Loucy (cell line): ENCODE measurements around the gene STUB1.

ENCODE experiments used
- H2AFZ ChIP-seq: fragments of 200-600 bp; sonication (generic); 2 replicates; pipeline ENCODE4 v1.6.0; 2016; ENCODE audit warnings: antibody characterized with exemption, mild to moderate bottlenecking, low read length, moderate library complexity
- H3F3A ChIP-seq: fragments of 200-600 bp; 2 replicates; pipeline ENCODE4 v1.6.0; 2016; ENCODE audit warnings: antibody characterized with exemption, low read depth, mild to moderate bottlenecking
- H3K27me3 ChIP-seq: fragments of 200-600 bp; sonication (generic); 2 replicates; pipeline ENCODE4 v1.6.1; 2014; ENCODE audit warnings: low read length, mild to moderate bottlenecking; ENCODE audit not compliant: insufficient read depth, poor library complexity, severe bottlenecking
- H3K36me3 ChIP-seq: fragments of 200-600 bp; sonication (generic); 2 replicates; pipeline ENCODE4 v1.6.1; 2016; ENCODE audit warnings: low read length; ENCODE audit not compliant: insufficient read depth
- H3K4me1 ChIP-seq: fragments of 200-600 bp; sonication (generic); 2 replicates; pipeline ENCODE4 v1.5.1; 2014; ENCODE audit warnings: low read length, mild to moderate bottlenecking; ENCODE audit not compliant: insufficient read depth, poor library complexity, severe bottlenecking
- H3K4me2 ChIP-seq: fragments of 200-600 bp; sonication (generic); 2 replicates; pipeline ENCODE4 v1.6.0; 2014; ENCODE audit warnings: antibody characterized with exemption, low read length, low read depth, mild to moderate bottlenecking; ENCODE audit not compliant: poor library complexity, severe bottlenecking
- H3K4me3 ChIP-seq: fragments of 200-600 bp; sonication (generic); 2 replicates; pipeline ENCODE4 v1.5.1; 2014; ENCODE audit warnings: low read length, mild to moderate bottlenecking, mixed read lengths; ENCODE audit not compliant: poor library complexity, severe bottlenecking
- H3K79me2 ChIP-seq: fragments of 200-600 bp; sonication (generic); 2 replicates; pipeline ENCODE4 v1.6.1; 2014; ENCODE audit warnings: low read length; ENCODE audit not compliant: insufficient read depth
- H3K9ac ChIP-seq: fragments of 200-600 bp; sonication (generic); 2 replicates; pipeline ENCODE4 v1.6.0; 2014; ENCODE audit warnings: mild to moderate bottlenecking, low read depth, low read length, moderate library complexity; ENCODE audit not compliant: poor library complexity, severe bottlenecking
- H3K9me2 ChIP-seq: fragments of 200-600 bp; sonication (generic); replicated peaks from 2 replicates; pipeline ENCODE4 v1.6.1; 2016; ENCODE audit warnings: low read depth, low read length, mixed read lengths
- H3K9me3 ChIP-seq: fragments of 200-600 bp; sonication (generic); 2 replicates; pipeline ENCODE4 v1.6.1; 2014; ENCODE audit warnings: mild to moderate bottlenecking, antibody characterized with exemption, low read length, low read depth; ENCODE audit not compliant: insufficient read depth
- H4K20me1 ChIP-seq: fragments of 200-600 bp; sonication (generic); 2 replicates; pipeline ENCODE4 v1.6.0; 2014; ENCODE audit warnings: antibody characterized with exemption, low read length, mild to moderate bottlenecking; ENCODE audit not compliant: insufficient read depth, poor library complexity, severe bottlenecking
- EZH2phosphoT487 ChIP-seq: fragments of 200-600 bp; IDR thresholded peaks from 2 replicates; pipeline ENCODE4 v1.6.1; 2018; ENCODE audit warnings: antibody characterized with exemption, mild to moderate bottlenecking, moderate library complexity, borderline replicate concordance
- TF ChIP-seq, protein P1 (sequence below): fragments of 200-600 bp; sonication (generic); conservative IDR thresholded peaks from 2 replicates; pipeline ENCODE4 v1.5.1; 2014; ENCODE audit warnings: mild to moderate bottlenecking, antibody characterized with exemption, low read length

STUB1 gene

DNA sequence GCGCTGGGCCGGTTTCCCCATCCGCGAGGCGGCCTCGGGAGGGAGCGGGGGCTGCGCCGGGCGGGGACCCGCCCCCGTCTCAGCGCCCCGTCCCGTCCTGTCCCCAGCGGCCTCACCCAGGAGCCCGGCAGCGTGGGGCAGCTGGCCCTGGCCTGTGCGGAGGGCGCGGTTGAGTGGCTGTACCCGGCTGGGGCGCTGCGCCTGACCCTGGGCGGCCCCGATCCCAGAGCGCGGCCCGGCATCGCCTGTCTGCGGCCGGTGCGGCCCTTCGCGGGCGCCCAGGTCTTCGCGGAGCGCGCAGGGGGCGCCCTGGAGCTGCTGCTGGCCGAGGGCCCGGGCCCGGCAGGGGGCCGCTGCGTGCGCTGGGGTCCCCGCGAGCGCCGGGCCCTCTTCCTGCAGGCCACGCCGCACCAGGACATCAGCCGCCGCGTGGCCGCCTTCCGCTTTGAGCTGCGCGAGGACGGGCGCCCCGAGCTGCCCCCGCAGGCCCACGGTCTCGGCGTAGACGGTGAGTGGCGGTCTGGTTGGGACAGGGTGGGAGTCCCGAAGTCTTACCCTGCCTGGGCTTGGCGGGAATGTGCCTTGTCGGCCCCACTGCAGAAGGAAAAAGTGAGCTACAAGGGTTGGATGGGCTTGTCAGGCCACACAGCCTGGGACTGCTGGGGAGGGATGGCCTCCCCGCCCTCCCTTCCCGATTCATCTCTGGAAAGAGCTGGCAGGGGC, 35.4 kb downstream of the STUB1 start:
- H3K27me3 ChIP-seq, result no peaks in the 10 kb centered on the region
- H3K9me3 ChIP-seq, result no peaks in the 10 kb centered on the region
- H3K4me1 ChIP-seq, result peaks cover 7% of the 10 kb centered on the region
- H3K4me2 ChIP-seq, result peak overlapping the region; percentile 44
- no peaks in the 10 kb centered on the region for H3K79me2 ChIP-seq
- H2AFZ ChIP-seq, result no peak overlapping the region
- no peaks in the 10 kb centered on the region for H3K9me2 ChIP-seq
- H3K4me3 ChIP-seq, result peak overlapping the region; percentile 60
- H3K9ac ChIP-seq, result no peak overlapping the region
- TF ChIP-seq, protein P1, sequence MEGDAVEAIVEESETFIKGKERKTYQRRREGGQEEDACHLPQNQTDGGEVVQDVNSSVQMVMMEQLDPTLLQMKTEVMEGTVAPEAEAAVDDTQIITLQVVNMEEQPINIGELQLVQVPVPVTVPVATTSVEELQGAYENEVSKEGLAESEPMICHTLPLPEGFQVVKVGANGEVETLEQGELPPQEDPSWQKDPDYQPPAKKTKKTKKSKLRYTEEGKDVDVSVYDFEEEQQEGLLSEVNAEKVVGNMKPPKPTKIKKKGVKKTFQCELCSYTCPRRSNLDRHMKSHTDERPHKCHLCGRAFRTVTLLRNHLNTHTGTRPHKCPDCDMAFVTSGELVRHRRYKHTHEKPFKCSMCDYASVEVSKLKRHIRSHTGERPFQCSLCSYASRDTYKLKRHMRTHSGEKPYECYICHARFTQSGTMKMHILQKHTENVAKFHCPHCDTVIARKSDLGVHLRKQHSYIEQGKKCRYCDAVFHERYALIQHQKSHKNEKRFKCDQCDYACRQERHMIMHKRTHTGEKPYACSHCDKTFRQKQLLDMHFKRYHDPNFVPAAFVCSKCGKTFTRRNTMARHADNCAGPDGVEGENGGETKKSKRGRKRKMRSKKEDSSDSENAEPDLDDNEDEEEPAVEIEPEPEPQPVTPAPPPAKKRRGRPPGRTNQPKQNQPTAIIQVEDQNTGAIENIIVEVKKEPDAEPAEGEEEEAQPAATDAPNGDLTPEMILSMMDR, result no peak
- TF ChIP-seq EZH2phosphoT487, result no peak
- H3F3A ChIP-seq, result no peaks in the 10 kb centered on the region
- no peaks in the 10 kb centered on the region for H4K20me1 ChIP-seq
- H3K36me3 ChIP-seq, result no peaks in the 10 kb centered on the region

DNA sequence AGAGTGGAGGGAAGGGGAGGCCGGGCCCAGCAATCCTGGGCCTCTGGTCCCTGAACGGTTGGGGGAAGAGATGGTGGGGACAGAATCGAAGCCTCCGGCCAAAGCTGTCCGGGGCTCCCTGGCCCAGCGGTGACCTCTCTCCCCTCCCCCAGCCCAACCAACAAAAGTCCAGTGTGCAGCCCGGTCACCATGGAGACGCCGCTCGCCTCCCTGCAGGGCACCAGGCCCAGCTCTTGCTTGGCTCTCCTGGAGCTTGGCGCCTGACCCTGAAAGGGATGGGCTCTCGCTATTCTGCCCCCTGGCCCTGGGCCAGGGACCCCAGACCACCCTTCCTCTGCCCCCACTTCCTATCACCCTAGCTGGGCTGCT, 36.0 kb downstream of the STUB1 start:
- Histone ChIP-seq H3K9ac (no peak overlapping the region), H3K4me3 (no peak overlapping the region)

DNA sequence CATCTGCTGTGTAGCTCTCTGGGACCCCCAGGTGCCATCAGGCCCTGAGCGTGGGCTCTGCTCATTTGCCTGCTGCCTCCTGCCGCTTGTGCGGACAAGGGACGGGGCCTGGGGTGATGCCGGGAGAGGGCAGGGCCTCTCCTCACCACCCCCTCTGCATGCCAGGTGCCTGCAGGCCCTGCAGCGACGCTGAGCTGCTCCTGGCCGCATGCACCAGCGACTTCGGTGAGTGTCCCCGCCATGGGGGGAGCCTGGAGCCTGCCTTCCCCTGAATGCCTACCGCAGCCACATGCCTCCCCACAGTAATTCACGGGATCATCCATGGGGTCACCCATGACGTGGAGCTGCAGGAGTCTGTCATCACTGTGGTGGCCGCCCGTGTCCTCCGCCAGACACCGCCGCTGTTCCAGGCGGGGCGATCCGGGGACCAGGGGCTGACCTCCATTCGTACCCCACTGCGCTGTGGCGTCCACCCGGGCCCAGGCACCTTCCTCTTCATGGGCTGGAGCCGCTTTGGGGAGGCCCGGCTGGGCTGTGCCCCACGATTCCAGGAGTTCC, 36.6 kb downstream of the STUB1 start:
- no peak overlapping the region for H3K4me2 ChIP-seq
- no peaks in the 10 kb centered on the region for H3K9me3 ChIP-seq
- TF ChIP-seq, protein P1, result no peak
- TF ChIP-seq EZH2phosphoT487, result no peak
- no peak overlapping the region for H3K9ac ChIP-seq
- H3K27me3 ChIP-seq, result no peaks in the 10 kb centered on the region
- no peak overlapping the region for H3K4me3 ChIP-seq
- H3K36me3 ChIP-seq, result no peaks in the 10 kb centered on the region
- no peaks in the 10 kb centered on the region for H3K9me2 ChIP-seq
- no peaks in the 10 kb centered on the region for H3F3A ChIP-seq
- H4K20me1 ChIP-seq, result no peaks in the 10 kb centered on the region
- H3K79me2 ChIP-seq, result no peaks in the 10 kb centered on the region
- peaks cover 7% of the 10 kb centered on the region for H3K4me1 ChIP-seq
- H2AFZ ChIP-seq, result no peak overlapping the region

More for the DNA sequence above, 36.0 kb downstream of the STUB1 start:
- TF ChIP-seq EZH2phosphoT487, result no peak
- TF ChIP-seq, protein P1, result no peak
- Histone ChIP-seq H2AFZ (no peak overlapping the region), H3K4me1 (peaks cover 7% of the 10 kb centered on the region), H3K27me3 (no peaks in the 10 kb centered on the region), H3K36me3 (no peaks in the 10 kb centered on the region), H3K79me2 (no peaks in the 10 kb centered on the region), H4K20me1 (no peaks in the 10 kb centered on the region), H3K9me3 (no peaks in the 10 kb centered on the region), H3F3A (no peaks in the 10 kb centered on the region), H3K9me2 (no peaks in the 10 kb centered on the region), H3K4me2 (no peak overlapping the region)
